Peyer's patch (tissue), 4 donors: Measurements from ENCODE around the gene SLF1.

ENCODE experiments used
- POLR2A ChIP-seq, 2 donors: fragments of 450-650 bp; IDR thresholded peaks; one replicate each; pipeline ENCODE4 v1.5.1; 2017; ENCODE audit warnings: antibody characterized with exemption in 2 of 2, mild to moderate bottlenecking in 2 of 2, moderate library complexity in 2 of 2
- TF ChIP-seq, protein P1 (sequence below), 6 experiments: fragments of 450-650 bp in 4 of 6; fragments of 200-600 bp in 2 of 6; sonication (generic) in 1 of 6; IDR thresholded peaks; one replicate each; pipeline ENCODE4 v1.5.1; 2017 to 2019; ENCODE audit warnings: antibody characterized with exemption in 6 of 6, mild to moderate bottlenecking in 3 of 6, moderate library complexity in 1 of 6

- TF ChIP-seq, protein P1, sequence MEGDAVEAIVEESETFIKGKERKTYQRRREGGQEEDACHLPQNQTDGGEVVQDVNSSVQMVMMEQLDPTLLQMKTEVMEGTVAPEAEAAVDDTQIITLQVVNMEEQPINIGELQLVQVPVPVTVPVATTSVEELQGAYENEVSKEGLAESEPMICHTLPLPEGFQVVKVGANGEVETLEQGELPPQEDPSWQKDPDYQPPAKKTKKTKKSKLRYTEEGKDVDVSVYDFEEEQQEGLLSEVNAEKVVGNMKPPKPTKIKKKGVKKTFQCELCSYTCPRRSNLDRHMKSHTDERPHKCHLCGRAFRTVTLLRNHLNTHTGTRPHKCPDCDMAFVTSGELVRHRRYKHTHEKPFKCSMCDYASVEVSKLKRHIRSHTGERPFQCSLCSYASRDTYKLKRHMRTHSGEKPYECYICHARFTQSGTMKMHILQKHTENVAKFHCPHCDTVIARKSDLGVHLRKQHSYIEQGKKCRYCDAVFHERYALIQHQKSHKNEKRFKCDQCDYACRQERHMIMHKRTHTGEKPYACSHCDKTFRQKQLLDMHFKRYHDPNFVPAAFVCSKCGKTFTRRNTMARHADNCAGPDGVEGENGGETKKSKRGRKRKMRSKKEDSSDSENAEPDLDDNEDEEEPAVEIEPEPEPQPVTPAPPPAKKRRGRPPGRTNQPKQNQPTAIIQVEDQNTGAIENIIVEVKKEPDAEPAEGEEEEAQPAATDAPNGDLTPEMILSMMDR (IDR thresholded peaks at IDR 0.05) = no peak
- no peak for TF ChIP-seq POLR2A (IDR thresholded peaks at IDR 0.05)
Observed at GRCh38 chr5:94627191-94627590, 8.7 kb downstream of the SLF1 start.
